ENCODE measurements around the gene DUSP11.

- no peak for TF ChIP-seq REST (IDR thresholded peaks at IDR 0.05; ENCODE audit: low read depth)
- TF ChIP-seq NFIC (IDR thresholded peaks at IDR 0.05), result no peak
- no peak for TF ChIP-seq USF1 (IDR thresholded peaks at IDR 0.05)
- no peak for TF ChIP-seq RAD21 (IDR thresholded peaks at IDR 0.05; ENCODE audit: low read depth)
- TF ChIP-seq TAF1 (IDR thresholded peaks at IDR 0.05; ENCODE audit: low read depth), result no peak
- TF ChIP-seq EP300 (IDR thresholded peaks at IDR 0.05; ENCODE audit: borderline replicate concordance), result no peak
- no peak for TF ChIP-seq EGR1 (IDR thresholded peaks at IDR 0.05)
- no peak for TF ChIP-seq MAX (IDR thresholded peaks at IDR 0.05)
Measured at GRCh38 chr2:73740767-73741166, 39.1 kb downstream of the DUSP11 start.
